GM21390 (cell line): Measurements from ENCODE around the gene CCNL1.
"Not testable (repeated sequence)": the region's sequence is repeated elsewhere in the genome, so short reads cannot be mapped to it uniquely, and the experiment has no call there.

ENCODE experiments used
- ATAC-seq: cut with Tn5 transposase; IDR thresholded peaks from one replicate; pipeline ENCODE4 v1.9.1; 2021; ENCODE audit not compliant: unreplicated experiment

CCNL1 gene

GRCh38 chr3:157172746-157173145 lies 12.8 kb upstream of the CCNL1 start:
- ATAC-seq = no peak

GRCh38 chr3:157170861-157171260 lies 10.9 kb upstream of the CCNL1 start:
- no peak for ATAC-seq

- no peak for ATAC-seq
These were observed 7.6 kb upstream of the CCNL1 start for GRCh38 chr3:157167371-157168042.

GRCh38 chr3:157166561-157166960 lies 6.6 kb upstream of the CCNL1 start:
- ATAC-seq = peak; percentile 61

- no peak for ATAC-seq
These were observed 6.2 kb upstream of the CCNL1 start for GRCh38 chr3:157166115-157166514.

GRCh38 chr3:157163217-157163953 lies 3.4 kb upstream of the CCNL1 start:
- ATAC-seq = no peak

- not testable (repeated sequence) for ATAC-seq
These were observed 2.7 kb upstream of the CCNL1 start for GRCh38 chr3:157162620-157163019.

GRCh38 chr3:157160658-157161424 lies 894 bp upstream of the CCNL1 start:
- ATAC-seq = peak; percentile 35

GRCh38 chr3:157159037-157159761 lies 748 bp downstream of the CCNL1 start:
- peak; percentile 47 for ATAC-seq

- ATAC-seq = no peak
These were observed 2.1 kb downstream of the CCNL1 start for GRCh38 chr3:157157836-157158235.

- ATAC-seq = no peak
These were observed 2.9 kb downstream of the CCNL1 start for GRCh38 chr3:157156837-157157635.

GRCh38 chr3:157155591-157155990 lies 4.4 kb downstream of the CCNL1 start:
- no peak for ATAC-seq

- ATAC-seq = no peak
These were observed 5.2 kb downstream of the CCNL1 start for GRCh38 chr3:157154563-157155330.

- ATAC-seq = no peak
These were observed 7.0 kb downstream of the CCNL1 start for GRCh38 chr3:157152930-157153329.

- no peak for ATAC-seq
These were observed 7.5 kb downstream of the CCNL1 start for GRCh38 chr3:157152438-157152837.

- ATAC-seq = no peak
These were observed 8.3 kb downstream of the CCNL1 start for GRCh38 chr3:157151627-157152026.

GRCh38 chr3:157151151-157151550 lies 8.8 kb downstream of the CCNL1 start:
- ATAC-seq = no peak

GRCh38 chr3:157149136-157149696 lies 10.7 kb downstream of the CCNL1 start:
- ATAC-seq = no peak

- ATAC-seq = no peak
These were observed 11.6 kb downstream of the CCNL1 start for GRCh38 chr3:157148196-157148889.
